Measurements from ENCODE around the gene TRA2A. TPM values are rescaled to one million over a fixed set of nuclear protein-coding genes. Genes with fewer than 3 reads are reported as not detected.

Gene TRA2A
- total and polyA plus RNA-seq, 9 of the 15 experiments (the other 6 are each of a cell fraction or from before 2014, with no cell fraction given): 22.7 to 210 (median 73.9) TPM

- TF ChIP-seq ZNF639 (CRISPR knock-in tag; conservative IDR thresholded peaks at IDR 0.05 in 1 of 2, IDR thresholded peaks at IDR 0.05 in 1 of 2): no peak
- TF ChIP-seq SMAD1 (IDR thresholded peaks at IDR 0.05; ENCODE audit: low read depth, low read length, partially characterized antibody): peak; percentile 19
- no peak; the same call in 1 of the 2 replicates for TF ChIP-seq FOXP1 (CRISPR knock-in tag; IDR thresholded peaks at IDR 0.05)
- no peak for TF ChIP-seq ZMIZ1 (IDR thresholded peaks at IDR 0.05; ENCODE audit: low read depth in 2 of 2, low read length in 2 of 2)
- TF ChIP-seq YY1 (IDR thresholded peaks at IDR 0.05; ENCODE audit: borderline replicate concordance in 1 of 3, control insufficient read depth in 1 of 3, extremely low read depth in 1 of 3, insufficient read depth in 3 of 3, insufficient read length in 1 of 3, insufficient replicate concordance in 2 of 3, low read depth in 1 of 3, low read length in 2 of 3): peak in 1 of 3 experiments; percentile 23
- TF ChIP-seq EHMT2 (IDR thresholded peaks at IDR 0.05): no peak
- no peak for TF ChIP-seq PCBP2 (IDR thresholded peaks at IDR 0.05; ENCODE audit: low read depth, low read length, poor library complexity, severe bottlenecking)
- peak; percentile 62; the same call in 1 of the 2 replicates for TF ChIP-seq ZNF592 (IDR thresholded peaks at IDR 0.05)
- no peak for TF ChIP-seq RFX1 (IDR thresholded peaks at IDR 0.05)
- no peak for TF ChIP-seq PHF20 (IDR thresholded peaks at IDR 0.05; ENCODE audit: partially characterized antibody)
- no peak for TF ChIP-seq ZNF449 (CRISPR knock-in tag; IDR thresholded peaks at IDR 0.05)
Measured at GRCh38 chr7:23469150-23469960, 62.4 kb downstream of the TRA2A start (continued).

All from K562 (cell line).